CD14-positive monocyte (primary cell): ENCODE data around the gene CTBP2. TPM values are rescaled to one million over a fixed set of nuclear protein-coding genes. Genes with fewer than 3 reads are reported as not detected.

Experiments used
- DNase-seq, 3 donors: peaks; one replicate each; pipeline ENCODE4 v3.0.0-alpha.2; 2011 to 2022
- H2AFZ ChIP-seq: 2 replicates; pipeline ENCODE4 v1.6.0; 2012; ENCODE audit warnings: mild to moderate bottlenecking, low read depth, low read length, inconsistent platforms; ENCODE audit not compliant: insufficient read depth, poor library complexity, severe bottlenecking
- H3K27ac ChIP-seq, 2 donors: 1 replicate in 1 of 2; 2 replicates in 1 of 2; pipeline ENCODE4 v1.5.1; 2012 to 2013; ENCODE audit warnings: low read length in 2 of 2, control low read depth in 1 of 2, inconsistent platforms in 1 of 2, low read depth in 1 of 2, mild to moderate bottlenecking in 1 of 2
- H3K27me3 ChIP-seq, 2 donors: one replicate each; pipeline versions ENCODE4 v1.6.0 to v1.6.1; 2011 to 2013; ENCODE audit warnings: low read length in 2 of 2; ENCODE audit not compliant: control insufficient read depth in 2 of 2, insufficient read depth in 2 of 2
- H3K36me3 ChIP-seq, 2 donors: replicated peaks in 1 of 2; 1 replicate in 1 of 2; 2 replicates in 1 of 2; pipeline versions ENCODE4 v1.5.1 to v1.6.1; 2012 to 2013; ENCODE audit warnings: low read length in 2 of 2, control low read depth in 1 of 2, inconsistent platforms in 1 of 2, mild to moderate bottlenecking in 1 of 2; ENCODE audit not compliant: insufficient read depth in 2 of 2, control insufficient read depth in 1 of 2
- H3K4me1 ChIP-seq, 2 donors: 1 replicate in 1 of 2; 2 replicates in 1 of 2; pipeline versions ENCODE4 v1.5.1 to v1.6.1; 2012 to 2013; ENCODE audit warnings: low read length in 2 of 2, control low read depth in 1 of 2, inconsistent platforms in 1 of 2, mild to moderate bottlenecking in 1 of 2, moderate library complexity in 1 of 2; ENCODE audit not compliant: insufficient read depth in 2 of 2, control insufficient read depth in 1 of 2
- H3K4me2 ChIP-seq: replicated peaks from 2 replicates; pipeline ENCODE3; 2012; ENCODE audit warnings: low read length, moderate library complexity, mild to moderate bottlenecking; ENCODE audit not compliant: poor library complexity, severe bottlenecking; ENCODE audit errors: extremely low read depth
- H3K4me3 ChIP-seq, 3 experiments: fragments of 200-600 bp in 1 of 3; sonication (generic) in 1 of 3; replicated peaks in 1 of 3; 1 replicate in 2 of 3; 2 replicates in 1 of 3; pipeline ENCODE4 v1.5.1; 2011 to 2013; ENCODE audit warnings: low read length in 3 of 3, mild to moderate bottlenecking in 3 of 3, control low read depth in 2 of 3, low read depth in 2 of 3, inconsistent platforms in 1 of 3, moderate library complexity in 1 of 3
- H3K79me2 ChIP-seq: 2 replicates; pipeline ENCODE4 v1.6.0; 2012; ENCODE audit warnings: mild to moderate bottlenecking, control low read depth, inconsistent platforms, low read length, moderate library complexity; ENCODE audit not compliant: insufficient read depth
- H3K9ac ChIP-seq: 2 replicates; pipeline ENCODE4 v1.6.0; 2017; ENCODE audit warnings: low read length, mild to moderate bottlenecking; ENCODE audit not compliant: insufficient read depth, poor library complexity, severe bottlenecking
- H3K9me3 ChIP-seq, 2 donors: replicated peaks in 1 of 2; 1 replicate in 1 of 2; 2 replicates in 1 of 2; pipeline versions ENCODE4 v1.5.1 to v1.6.1; 2012 to 2013; ENCODE audit warnings: low read length in 2 of 2, control low read depth in 1 of 2; ENCODE audit not compliant: control insufficient read depth in 1 of 2, insufficient read depth in 1 of 2
- H4K20me1 ChIP-seq: 2 replicates; pipeline ENCODE4 v1.6.0; 2012; ENCODE audit warnings: mild to moderate bottlenecking, low read length, control low read depth, moderate library complexity; ENCODE audit not compliant: insufficient read depth
- H3K27ac Mint-ChIP-seq, 7 donors: one replicate each; pipeline ENCODE4 v1.8.0; 2020; ENCODE audit warnings: mild to moderate bottlenecking in 7 of 7, mixed read lengths in 7 of 7, moderate library complexity in 6 of 7, inconsistent platforms in 2 of 7
- H3K27me3 Mint-ChIP-seq, 3 donors: one replicate each; pipeline ENCODE4 v1.8.0; 2021 to 2022; ENCODE audit warnings: low read depth in 3 of 3, mild to moderate bottlenecking in 3 of 3, mixed read lengths in 3 of 3, moderate library complexity in 3 of 3, inconsistent platforms in 1 of 3
- H3K36me3 Mint-ChIP-seq, 2 donors: one replicate each; pipeline ENCODE4 v1.8.0; 2020; ENCODE audit warnings: mixed read lengths in 2 of 2, inconsistent platforms in 1 of 2, mild to moderate bottlenecking in 1 of 2
- H3K4me1 Mint-ChIP-seq: one replicate; pipeline ENCODE4 v1.8.0; 2020; ENCODE audit warnings: mild to moderate bottlenecking, mixed read lengths
- H3K4me3 Mint-ChIP-seq, 2 donors: one replicate each; pipeline ENCODE4 v1.8.0; 2020; ENCODE audit warnings: mild to moderate bottlenecking in 2 of 2, mixed read lengths in 2 of 2, moderate library complexity in 1 of 2
- H3K9me3 Mint-ChIP-seq, 7 donors: one replicate each; pipeline ENCODE4 v1.8.0; 2020 to 2022; ENCODE audit warnings: mixed read lengths in 7 of 7, mild to moderate bottlenecking in 6 of 7, moderate library complexity in 6 of 7, inconsistent platforms in 2 of 7
- CTCF ChIP-seq: fragments of 200-600 bp; IDR thresholded peaks from one replicate; pipeline ENCODE4 v1.8.0; 2022; ENCODE audit warnings: antibody characterized with exemption, mild to moderate bottlenecking
- WGBS: methylation state at CpG from one replicate; pipeline ENCODE4 v1.1.5; 2013; ENCODE audit warnings: missing lambda C conversion rate; ENCODE audit not compliant: insufficient coverage; 5-methylcytosine and 5-hydroxymethylcytosine counted together
- intact Hi-C, 2 donors: fragments of 100-400 bp; cut with micrococcal nuclease; formaldehyde crosslinking; loops; one replicate each; pipeline versions ENCODE4 v1.15.0 to v1.15.1; 2023
- polyA plus RNA-seq, 3 donors: library from polyadenylated mRNA; depleted of rRNA in 1 of 3; unstranded in 2 of 3; stranded (reverse) in 1 of 3; fragments of 300-500 nt in 2 of 3; fragments of >200 nt in 1 of 3; fragmentation: Illumina TruSeq in 2 of 3; gene quantifications; 1 replicate in 2 of 3; 2 replicates in 1 of 3; pipeline ENCODE4 v1.2.3, GENCODE V29; 2012 to 2021

Gene CTBP2
- polyA plus RNA-seq, 3 donors: 40.9 to 87.1 (median 41.1) TPM

- Mint-ChIP-seq H3K27me3 (peaks cover 0 to 2% (median 0%) of the 10 kb centered on the region in 3 donors), H3K27ac (peak overlapping the region in 1 of 7 donors; percentile 11)
Measured at GRCh38 chr10:125016611-125017202, 143.7 kb downstream of the CTBP2 start.

GRCh38 chr10:125016123-125016522 is 144.2 kb downstream of the CTBP2 start:
- no peak for TF ChIP-seq CTCF
- peaks cover 48 to 84% of the 10 kb centered on the region in 2 donors for H3K36me3 ChIP-seq
- Mint-ChIP-seq H3K36me3 (peaks cover 33 to 78% of the 10 kb centered on the region in 2 donors), H3K4me3 (no peak overlapping the region), H3K4me1 (peaks cover 22% of the 10 kb centered on the region), H3K27ac (no peak overlapping the region), H3K9me3 (no peaks in the 10 kb centered on the region), H3K27me3 (peaks cover 0 to 2% (median 0%) of the 10 kb centered on the region in 3 donors)
- H3K4me2 ChIP-seq: no peak overlapping the region
- peaks cover 0 to 5% of the 10 kb centered on the region in 2 donors for H3K4me1 ChIP-seq
- H3K9ac ChIP-seq: no peak overlapping the region
- H4K20me1 ChIP-seq: peaks cover 100% of the 10 kb centered on the region
- H3K9me3 ChIP-seq: no peaks in the 10 kb centered on the region
- H3K4me3 ChIP-seq: no peak overlapping the region
- H2AFZ ChIP-seq: no peak overlapping the region
- H3K27ac ChIP-seq: no peak overlapping the region
- WGBS: 97% methylated on average over 10 of the region's 10 CpGs
- no peak for DNase-seq
- peaks cover 95% of the 10 kb centered on the region for H3K79me2 ChIP-seq
- no peaks in the 10 kb centered on the region for H3K27me3 ChIP-seq
- intact Hi-C loops: no loop called here

More at GRCh38 chr10:125016611-125017202, 143.7 kb downstream of the CTBP2 start:
- 93% methylated on average over 10 of the region's 14 CpGs for WGBS
- Histone ChIP-seq H4K20me1 (peaks cover 100% of the 10 kb centered on the region), H3K9ac (no peak overlapping the region), H3K9me3 (no peaks in the 10 kb centered on the region), H3K4me2 (no peak overlapping the region), H2AFZ (no peak overlapping the region), H3K36me3 (peaks cover 46 to 84% of the 10 kb centered on the region in 2 donors), H3K27ac (no peak overlapping the region), H3K79me2 (peaks cover 95% of the 10 kb centered on the region), H3K4me1 (peaks cover 0 to 5% of the 10 kb centered on the region in 2 donors), H3K4me3 (no peak overlapping the region), H3K27me3 (no peaks in the 10 kb centered on the region)
- TF ChIP-seq CTCF: no peak
- H3K36me3 Mint-ChIP-seq: peaks cover 33 to 79% of the 10 kb centered on the region in 2 donors
- no peak for DNase-seq
- intact Hi-C loops: no loop called here
- H3K4me1 Mint-ChIP-seq: peaks cover 25% of the 10 kb centered on the region
- H3K4me3 Mint-ChIP-seq: no peak overlapping the region
- H3K9me3 Mint-ChIP-seq: no peaks in the 10 kb centered on the region
